ENCODE data around the gene LRIG1. TPM values are rescaled to one million over a fixed set of nuclear protein-coding genes. Genes with fewer than 3 reads are reported as not detected.
A peak's percentile ranks its signal among the peaks of the same experiment; 100 is the strongest.

Gene LRIG1
- total RNA-seq, result 10 to 100 TPM; 28.2 to 39.1 TPM

GRCh38 chr3:66500576-66501482, at the start of gene LRIG1:
TSS of gene LRIG1 (minus strand) at chr3:66501022. CDS start at chr3:66500407, 615 bp downstream.
- Mint-ChIP-seq H3K36me3 (peaks cover 8 to 14% of the 10 kb centered on the region in 2 donors), H3K27ac (peak within 1 kb of the TSS; percentile 81 to 94), H3K9me3 (no peaks in the 10 kb centered on the region)
- peak; percentile 96 to 97 for ATAC-seq
- DNase-seq (ENCODE audit: low spot score in 2 of 2), result peak; percentile 97 to 98

GRCh38 chr3:66544619-66545429, 44.0 kb upstream of the LRIG1 start:
- DNase-seq (ENCODE audit: low spot score in 2 of 2) (no peak), ATAC-seq (no peak)
- Mint-ChIP-seq H3K36me3 (peaks cover 8 to 11% of the 10 kb centered on the region in 2 donors), H3K9me3 (peaks cover 5 to 8% of the 10 kb centered on the region in 2 donors), H3K27ac (no peak overlapping the region)

GRCh38 chr3:66542153-66542552, 41.3 kb upstream of the LRIG1 start:
- no peak overlapping the region for H3K27ac Mint-ChIP-seq
- ATAC-seq, result no peak
- H3K36me3 Mint-ChIP-seq, result peaks cover 8 to 11% of the 10 kb centered on the region in 2 donors
- peaks cover 5 to 8% of the 10 kb centered on the region in 2 donors for H3K9me3 Mint-ChIP-seq
- no peak for DNase-seq (ENCODE audit: low spot score in 2 of 2)

GRCh38 chr3:66539466-66539989, 38.7 kb upstream of the LRIG1 start:
- no peak for ATAC-seq
- Mint-ChIP-seq H3K27ac (peak overlapping the region in 1 of 2 donors; percentile 91), H3K9me3 (peaks cover 5 to 8% of the 10 kb centered on the region in 2 donors)

GRCh38 chr3:66538390-66538789, 37.6 kb upstream of the LRIG1 start:
- DNase-seq (ENCODE audit: low spot score in 2 of 2) (no peak), ATAC-seq (no peak)
- H3K36me3 Mint-ChIP-seq, result peaks cover 1 to 5% of the 10 kb centered on the region in 2 donors
- peaks cover 0 to under 1% of the 10 kb centered on the region in 2 donors for H3K9me3 Mint-ChIP-seq
- no peak overlapping the region for H3K27ac Mint-ChIP-seq

More at GRCh38 chr3:66539466-66539989, 38.7 kb upstream of the LRIG1 start:
- peaks cover 8 to 11% of the 10 kb centered on the region in 2 donors for H3K36me3 Mint-ChIP-seq
- DNase-seq (ENCODE audit: low spot score in 2 of 2), result no peak

- Mint-ChIP-seq H3K27ac (no peak overlapping the region), H3K36me3 (no peaks in the 10 kb centered on the region)
- ATAC-seq, result no peak
Observed at GRCh38 chr3:66537735-66538134, 36.9 kb upstream of the LRIG1 start.

GRCh38 chr3:66536791-66537190, 36.0 kb upstream of the LRIG1 start:
- DNase-seq (ENCODE audit: low spot score in 2 of 2), result no peak

More at GRCh38 chr3:66537735-66538134, 36.9 kb upstream of the LRIG1 start:
- DNase-seq (ENCODE audit: low spot score in 2 of 2), result no peak
- H3K9me3 Mint-ChIP-seq, result no peaks in the 10 kb centered on the region

GRCh38 chr3:66534304-66534845, 33.6 kb upstream of the LRIG1 start:
- DNase-seq (ENCODE audit: low spot score in 2 of 2) (no peak), ATAC-seq (no peak)
- Mint-ChIP-seq H3K36me3 (no peaks in the 10 kb centered on the region), H3K9me3 (no peaks in the 10 kb centered on the region), H3K27ac (no peak overlapping the region)

More at GRCh38 chr3:66536791-66537190, 36.0 kb upstream of the LRIG1 start:
- no peak for ATAC-seq
- no peak overlapping the region for H3K27ac Mint-ChIP-seq
- H3K36me3 Mint-ChIP-seq, result no peaks in the 10 kb centered on the region
- no peaks in the 10 kb centered on the region for H3K9me3 Mint-ChIP-seq

GRCh38 chr3:66532613-66533012, 31.8 kb upstream of the LRIG1 start:
- Mint-ChIP-seq H3K9me3 (no peaks in the 10 kb centered on the region), H3K36me3 (no peaks in the 10 kb centered on the region), H3K27ac (no peak overlapping the region)
- DNase-seq (ENCODE audit: low spot score in 2 of 2) (no peak), ATAC-seq (no peak)

GRCh38 chr3:66532160-66532587, 31.4 kb upstream of the LRIG1 start:
- H3K9me3 Mint-ChIP-seq, result no peaks in the 10 kb centered on the region
- H3K36me3 Mint-ChIP-seq, result no peaks in the 10 kb centered on the region
- no peak overlapping the region for H3K27ac Mint-ChIP-seq
- no peak for ATAC-seq
- DNase-seq (ENCODE audit: low spot score in 2 of 2), result no peak

- Mint-ChIP-seq H3K9me3 (no peaks in the 10 kb centered on the region), H3K36me3 (no peaks in the 10 kb centered on the region), H3K27ac (no peak overlapping the region)
- ATAC-seq, result no peak
- no peak for DNase-seq (ENCODE audit: low spot score in 2 of 2)
Observed at GRCh38 chr3:66531256-66531655, 30.4 kb upstream of the LRIG1 start.

GRCh38 chr3:66527246-66527645, 26.4 kb upstream of the LRIG1 start:
- no peak for ATAC-seq
- Mint-ChIP-seq H3K27ac (peak overlapping the region in 1 of 2 donors; percentile 5), H3K9me3 (no peaks in the 10 kb centered on the region), H3K36me3 (no peaks in the 10 kb centered on the region)
- DNase-seq (ENCODE audit: low spot score in 2 of 2), result no peak

- H3K9me3 Mint-ChIP-seq, result no peaks in the 10 kb centered on the region
- DNase-seq (ENCODE audit: low spot score in 2 of 2) (no peak), ATAC-seq (no peak)
- H3K36me3 Mint-ChIP-seq, result no peaks in the 10 kb centered on the region
- H3K27ac Mint-ChIP-seq, result no peak overlapping the region
Observed at GRCh38 chr3:66525771-66526170, 24.9 kb upstream of the LRIG1 start.

GRCh38 chr3:66520724-66521123, 19.9 kb upstream of the LRIG1 start:
- DNase-seq (ENCODE audit: low spot score in 2 of 2), result no peak
- Mint-ChIP-seq H3K27ac (no peak overlapping the region), H3K9me3 (no peaks in the 10 kb centered on the region), H3K36me3 (no peaks in the 10 kb centered on the region)
- no peak for ATAC-seq

GRCh38 chr3:66518644-66519043, 17.8 kb upstream of the LRIG1 start:
- Mint-ChIP-seq H3K9me3 (no peaks in the 10 kb centered on the region), H3K27ac (no peak overlapping the region), H3K36me3 (no peaks in the 10 kb centered on the region)
- DNase-seq (ENCODE audit: low spot score in 2 of 2) (no peak), ATAC-seq (no peak)

GRCh38 chr3:66518126-66518525, 17.3 kb upstream of the LRIG1 start:
- ATAC-seq (no peak), DNase-seq (ENCODE audit: low spot score in 2 of 2) (no peak)
- Mint-ChIP-seq H3K9me3 (no peaks in the 10 kb centered on the region), H3K36me3 (no peaks in the 10 kb centered on the region), H3K27ac (no peak overlapping the region)

GRCh38 chr3:66517241-66517640, 16.4 kb upstream of the LRIG1 start:
- no peaks in the 10 kb centered on the region for H3K36me3 Mint-ChIP-seq
- H3K9me3 Mint-ChIP-seq, result no peaks in the 10 kb centered on the region

More at GRCh38 chr3:66517241-66517640, 16.4 kb upstream of the LRIG1 start:
- H3K27ac Mint-ChIP-seq, result no peak overlapping the region
- ATAC-seq (no peak), DNase-seq (ENCODE audit: low spot score in 2 of 2) (no peak)
